K562 (cell line): ENCODE measurements around the gene STX17.

Source experiments
- HCFC1 ChIP-seq: IDR thresholded peaks from 2 replicates; pipeline ENCODE4 v1.6.1; 2012; ENCODE audit warnings: low read depth, low read length, improper control_type of control experiment
- HNRNPUL1 ChIP-seq: fragments of 200-400 bp; formaldehyde crosslinking; IDR thresholded peaks from 2 replicates; pipeline ENCODE4 v1.6.1; 2017; ENCODE audit warnings: low read length
- MAZ ChIP-seq, 2 experiments: fragments of 450-650 bp in 1 of 2; sonication (generic) in 1 of 2; formaldehyde crosslinking; IDR thresholded peaks in 1 of 2; conservative IDR thresholded peaks in 1 of 2; 2 replicates each; pipeline versions ENCODE4 v1.4.0 to v1.5.0; 2020; ENCODE audit warnings: mild to moderate bottlenecking in 1 of 2, missing genetic modification reagents in 1 of 2

DNA sequence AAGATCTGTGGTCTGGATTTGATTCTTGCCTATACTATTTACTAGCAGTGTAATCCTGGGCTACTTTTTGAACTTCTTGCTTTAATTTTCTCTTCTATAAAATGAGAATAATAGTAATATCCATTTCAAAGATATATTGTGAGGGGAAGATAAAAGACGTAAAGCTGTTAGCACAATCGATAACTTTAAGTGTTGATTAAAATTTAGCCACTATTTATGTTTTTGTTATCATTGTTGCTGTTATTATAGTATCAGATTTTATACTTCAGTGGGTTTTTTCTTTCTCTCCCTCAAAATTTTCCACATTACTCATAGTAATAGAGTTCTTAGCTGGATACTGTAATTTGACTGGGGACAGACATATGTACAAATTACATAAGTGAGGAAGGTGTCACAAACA lies 42.0 kb downstream of the STX17 start:
- TF ChIP-seq HNRNPUL1 = no peak
- no peak for TF ChIP-seq MAZ (CRISPR knock-in tag; conservative IDR thresholded peaks at IDR 0.05 in 1 of 2, IDR thresholded peaks at IDR 0.05 in 1 of 2)
- TF ChIP-seq HCFC1 = no peak
